A549 (cell line): Measurements from ENCODE around the gene HASPIN. TPM values are rescaled to one million over a fixed set of nuclear protein-coding genes. Genes with fewer than 3 reads are reported as not detected.

Experiments
- polyA plus RNA-seq, 4 experiments: library from polyadenylated mRNA; depleted of rRNA in 3 of 4; stranded (reverse); fragments of >200 nt; fragmentation: RNase III in 1 of 4; extraction: RNeasy Plus Mini Kit Qiagen cat#74134 plus additional on column Dnase treatment in 1 of 4; gene quantifications; 2 replicates in 3 of 4; 3 replicates in 1 of 4; pipeline ENCODE4 v1.2.3, GENCODE V29; 2011 to 2017

HASPIN gene
- polyA plus RNA-seq, 2 of the 4 experiments (the other 2 are of a cell fraction), result 8.7 to 11.5 TPM

Other genes starting within 250 kb of the HASPIN start
- gene ASPA, start 247.9 kb upstream of the HASPIN start, polyA plus RNA-seq (2011; rRNA removed), result not detected in 2 replicates
- not detected in 3 replicates for gene ASPA, start 247.9 kb upstream of the HASPIN start, polyA plus RNA-seq (2017; fragmentation: RNase III; extraction: RNeasy Plus Mini Kit Qiagen cat#74134 plus additional on column Dnase treatment)
- gene TRPV3, start 166.1 kb upstream of the HASPIN start, polyA plus RNA-seq (2011; rRNA removed), result 1.2 TPM in 2 replicates
- gene TRPV3, start 166.1 kb upstream of the HASPIN start, polyA plus RNA-seq (2017; fragmentation: RNase III; extraction: RNeasy Plus Mini Kit Qiagen cat#74134 plus additional on column Dnase treatment), result 0.44 to 0.54 TPM (median 0.46 TPM) in 3 replicates
- gene TRPV1, start 114.5 kb upstream of the HASPIN start, polyA plus RNA-seq (2011; rRNA removed), result 3.0 and 4.3 TPM in 2 replicates
- gene TRPV1, start 114.5 kb upstream of the HASPIN start, polyA plus RNA-seq (2017; fragmentation: RNase III; extraction: RNeasy Plus Mini Kit Qiagen cat#74134 plus additional on column Dnase treatment), result 5.0 to 5.3 TPM (median 5.1 TPM) in 3 replicates
- 10.7 and 13.4 TPM in 2 replicates for gene SHPK, start 87.7 kb upstream of the HASPIN start, polyA plus RNA-seq (2011; rRNA removed)
- 9.5 to 11.2 TPM (median 10.9 TPM) in 3 replicates for gene SHPK, start 87.7 kb upstream of the HASPIN start, polyA plus RNA-seq (2017; fragmentation: RNase III; extraction: RNeasy Plus Mini Kit Qiagen cat#74134 plus additional on column Dnase treatment)
- gene CTNS, start 87.1 kb upstream of the HASPIN start, polyA plus RNA-seq (2011; rRNA removed), result 6.5 and 7.4 TPM in 2 replicates
- 15.5 to 20.3 TPM (median 16.3 TPM) in 3 replicates for gene CTNS, start 87.1 kb upstream of the HASPIN start, polyA plus RNA-seq (2017; fragmentation: RNase III; extraction: RNeasy Plus Mini Kit Qiagen cat#74134 plus additional on column Dnase treatment)
- gene TAX1BP3, start 55.3 kb upstream of the HASPIN start, polyA plus RNA-seq (2011; rRNA removed), result 89.1 and 122 TPM in 2 replicates
- 229 to 234 TPM (median 233 TPM) in 3 replicates for gene TAX1BP3, start 55.3 kb upstream of the HASPIN start, polyA plus RNA-seq (2017; fragmentation: RNase III; extraction: RNeasy Plus Mini Kit Qiagen cat#74134 plus additional on column Dnase treatment)
- 53.3 and 68.3 TPM in 2 replicates for gene EMC6, start 55.1 kb upstream of the HASPIN start, polyA plus RNA-seq (2011; rRNA removed)
- 109 to 122 TPM (median 115 TPM) in 3 replicates for gene EMC6, start 55.1 kb upstream of the HASPIN start, polyA plus RNA-seq (2017; fragmentation: RNase III; extraction: RNeasy Plus Mini Kit Qiagen cat#74134 plus additional on column Dnase treatment)
- gene P2RX5, start 27.7 kb upstream of the HASPIN start, polyA plus RNA-seq (2011; rRNA removed), result 7.8 and 12.2 TPM in 2 replicates
- gene P2RX5, start 27.7 kb upstream of the HASPIN start, polyA plus RNA-seq (2017; fragmentation: RNase III; extraction: RNeasy Plus Mini Kit Qiagen cat#74134 plus additional on column Dnase treatment), result 10.6 to 13.3 TPM (median 11.8 TPM) in 3 replicates
- 154 and 165 TPM in 2 replicates for gene ITGAE, start 77.3 kb downstream of the HASPIN start, polyA plus RNA-seq (2011; rRNA removed)
- 151 to 158 TPM (median 156 TPM) in 3 replicates for gene ITGAE, start 77.3 kb downstream of the HASPIN start, polyA plus RNA-seq (2017; fragmentation: RNase III; extraction: RNeasy Plus Mini Kit Qiagen cat#74134 plus additional on column Dnase treatment)
- gene NCBP3, start 122.3 kb downstream of the HASPIN start, polyA plus RNA-seq (2011; rRNA removed), result 27.7 and 32.7 TPM in 2 replicates
- gene NCBP3, start 122.3 kb downstream of the HASPIN start, polyA plus RNA-seq (2017; fragmentation: RNase III; extraction: RNeasy Plus Mini Kit Qiagen cat#74134 plus additional on column Dnase treatment), result 36.2 to 37.0 TPM (median 36.6 TPM) in 3 replicates
- gene CAMKK1, start 169.2 kb downstream of the HASPIN start, polyA plus RNA-seq (2011; rRNA removed), result 6.9 and 7.7 TPM in 2 replicates
- 12.6 to 15.3 TPM (median 14.8 TPM) in 3 replicates for gene CAMKK1, start 169.2 kb downstream of the HASPIN start, polyA plus RNA-seq (2017; fragmentation: RNase III; extraction: RNeasy Plus Mini Kit Qiagen cat#74134 plus additional on column Dnase treatment)
- gene P2RX1, start 192.6 kb downstream of the HASPIN start, polyA plus RNA-seq (2011; rRNA removed), result 0.03 and 0.05 TPM in 2 replicates
- 0.09 to 0.13 TPM in 2 of 3 replicates, not detected in the other for gene P2RX1, start 192.6 kb downstream of the HASPIN start, polyA plus RNA-seq (2017; fragmentation: RNase III; extraction: RNeasy Plus Mini Kit Qiagen cat#74134 plus additional on column Dnase treatment)
- 5.5 and 6.3 TPM in 2 replicates for gene ATP2A3, start 240.5 kb downstream of the HASPIN start, polyA plus RNA-seq (2011; rRNA removed)
- 2.5 to 4.1 TPM (median 3.1 TPM) in 3 replicates for gene ATP2A3, start 240.5 kb downstream of the HASPIN start, polyA plus RNA-seq (2017; fragmentation: RNase III; extraction: RNeasy Plus Mini Kit Qiagen cat#74134 plus additional on column Dnase treatment)